Caco-2 (cell line): Measurements from ENCODE around the gene PRSS53. TPM values are rescaled to one million over a fixed set of nuclear protein-coding genes. Genes with fewer than 3 reads are reported as not detected.

Source experiments
- BruUV-seq: library from RNA; stranded (reverse); fragments of 400-500 nt; replicated peaks from 2 replicates; lab custom pipeline; 2021; lab: Mats Ljungman, UMichigan
- CTCF ChIA-PET: fragments of 300-600 bp; sonication (Branson Sonifier 250); formaldehyde crosslinking; loops from one replicate; lab custom pipeline; 2022; ENCODE audit warnings: antibody characterized with exemption; lab: Charles Lee
- POLR2A ChIA-PET: fragments of 300-600 bp; sonication (Branson Sonifier 250); formaldehyde crosslinking; loops from one replicate; lab custom pipeline; 2022; ENCODE audit warnings: antibody characterized with exemption; lab: Charles Lee
- DNase-seq, 2 experiments: peaks; one replicate each; pipeline versions ENCODE4 v3.0.0 to v3.0.0-alpha.2; 2020 to 2022
- H3K27me3 ChIP-seq: replicated peaks from 2 replicates; pipeline ENCODE4 v1.6.0; 2011; ENCODE audit warnings: low read length; ENCODE audit not compliant: control insufficient read depth, insufficient read depth
- H3K36me3 ChIP-seq: 2 replicates; pipeline ENCODE4 v1.5.1; 2011; ENCODE audit warnings: low read length; ENCODE audit not compliant: control insufficient read depth, insufficient read depth
- H3K4me1 ChIP-seq: fragments of 250-450 bp; sonication (Bioruptor Pico); 2 replicates; pipeline ENCODE4 v1.5.1; 2020; ENCODE audit warnings: mild to moderate bottlenecking
- H3K4me3 ChIP-seq: 2 replicates; pipeline ENCODE4 v1.5.1; 2011; ENCODE audit warnings: low read depth, mild to moderate bottlenecking, control low read depth, low read length
- H3K9me3 ChIP-seq: fragments of 250-450 bp; sonication (Bioruptor Pico); 2 replicates; pipeline ENCODE4 v1.5.1; 2020; ENCODE audit warnings: mild to moderate bottlenecking, moderate library complexity
- H3K27ac Mint-ChIP-seq: one replicate; pipeline ENCODE4 v1.8.0; 2022; ENCODE audit warnings: mixed read lengths; ENCODE audit not compliant: unreplicated experiment
- H3K27me3 Mint-ChIP-seq: one replicate; pipeline ENCODE4 v1.8.0; 2022; ENCODE audit warnings: mixed read lengths; ENCODE audit not compliant: insufficient read depth, unreplicated experiment
- H3K36me3 Mint-ChIP-seq: one replicate; pipeline ENCODE4 v1.8.0; 2022; ENCODE audit warnings: mild to moderate bottlenecking, mixed read lengths; ENCODE audit not compliant: insufficient read depth, unreplicated experiment
- H3K4me1 Mint-ChIP-seq: one replicate; pipeline ENCODE4 v1.8.0; 2022; ENCODE audit warnings: low read depth, mixed read lengths; ENCODE audit not compliant: unreplicated experiment
- H3K4me3 Mint-ChIP-seq: one replicate; pipeline ENCODE4 v1.8.0; 2022; ENCODE audit warnings: mild to moderate bottlenecking, moderate library complexity, mixed read lengths; ENCODE audit not compliant: unreplicated experiment
- H3K9me3 Mint-ChIP-seq: one replicate; pipeline ENCODE4 v1.8.0; 2022; ENCODE audit warnings: mixed read lengths; ENCODE audit not compliant: unreplicated experiment
- intact Hi-C: fragments of 100-400 bp; cut with micrococcal nuclease; formaldehyde crosslinking; loops from one replicate; pipeline ENCODE4 v1.10.0; 2022; ENCODE audit not compliant: unreplicated experiment
- total RNA-seq: library from RNA; stranded (reverse); gene quantifications from 2 replicates; pipeline ENCODE4 v1.2.3, GENCODE V29; 2022
- TF ChIP-seq, protein P1 (sequence below), 2 experiments: fragments of 200-600 bp in 1 of 2; IDR thresholded peaks; 1 replicate in 1 of 2; 2 replicates in 1 of 2; pipeline versions ENCODE4 v1.5.1 to v1.8.0; 2011 to 2022; ENCODE audit warnings: antibody characterized with exemption in 1 of 2, control low read depth in 1 of 2, inconsistent platforms in 1 of 2, low read depth in 1 of 2, low read length in 1 of 2, mild to moderate bottlenecking in 1 of 2, moderate library complexity in 1 of 2; ENCODE audit not compliant: insufficient read depth in 1 of 2, severe bottlenecking in 1 of 2, unreplicated experiment in 1 of 2

PRSS53 gene
- total RNA-seq, 1 experiment from 2014 or later, result 1.8 TPM

DNA sequence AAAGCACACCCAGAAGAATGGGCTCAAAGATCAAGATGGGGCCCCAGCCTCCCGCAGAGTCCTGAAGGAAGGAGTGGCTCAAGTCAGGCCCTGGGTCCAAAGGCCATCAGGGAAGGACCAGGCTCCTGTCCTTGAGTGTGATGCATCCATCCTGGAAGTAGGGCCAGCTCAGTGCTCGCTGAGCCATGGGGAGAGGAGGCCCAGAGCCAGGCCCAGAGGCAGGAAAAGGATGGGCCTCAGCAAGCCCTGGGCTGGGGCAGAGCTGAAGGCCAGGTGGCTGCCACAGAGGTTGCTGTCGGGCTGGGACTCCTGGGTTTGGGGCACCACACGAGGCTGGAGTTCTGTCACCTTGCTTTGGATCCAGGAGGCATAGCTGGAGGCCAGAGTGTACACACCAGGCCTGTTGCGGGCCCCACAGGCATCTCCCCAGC, 43.1 kb upstream of the PRSS53 start:
- DNase-seq, result peak; percentile 63 to 88
- POLR2A ChIA-PET, result interaction anchor here (1.0 to 3.2 kb wide), 4 partner anchors 10 to 58 kb away, joined by 3 to 35 read pairs (median 12); partner anchors contain the start of genes FUS, KAT8, ZNF646 and ZNF668
- CTCF ChIA-PET, result interaction anchor here (1.3 to 2.8 kb wide), 3 partner anchors 11 to 328 kb away, joined by 3 to 30 read pairs (median 8); partner anchors contain the start of genes ARMC5 and KAT8
- BruUV-seq, result no TSS peak
- no peak overlapping the region for H3K4me3 ChIP-seq
- H3K36me3 ChIP-seq, result peaks cover 6% of the 10 kb centered on the region
- H3K9me3 Mint-ChIP-seq, result no peaks in the 10 kb centered on the region
- no peaks in the 10 kb centered on the region for H3K9me3 ChIP-seq
- peak overlapping the region; percentile 76 for H3K4me3 Mint-ChIP-seq
- no peaks in the 10 kb centered on the region for H3K27me3 ChIP-seq
- no peaks in the 10 kb centered on the region for H3K27me3 Mint-ChIP-seq
- H3K4me1 ChIP-seq, result peaks cover 53% of the 10 kb centered on the region
- H3K27ac Mint-ChIP-seq, result peak overlapping the region; percentile 75
- intact Hi-C loops, result loop anchor here (1.0 to 10.0 kb wide), 3 partner anchors 10 to 323 kb away; partner anchors contain the start of genes ARMC5 and KAT8
- peaks cover 43% of the 10 kb centered on the region for H3K4me1 Mint-ChIP-seq
- TF ChIP-seq, protein P1, sequence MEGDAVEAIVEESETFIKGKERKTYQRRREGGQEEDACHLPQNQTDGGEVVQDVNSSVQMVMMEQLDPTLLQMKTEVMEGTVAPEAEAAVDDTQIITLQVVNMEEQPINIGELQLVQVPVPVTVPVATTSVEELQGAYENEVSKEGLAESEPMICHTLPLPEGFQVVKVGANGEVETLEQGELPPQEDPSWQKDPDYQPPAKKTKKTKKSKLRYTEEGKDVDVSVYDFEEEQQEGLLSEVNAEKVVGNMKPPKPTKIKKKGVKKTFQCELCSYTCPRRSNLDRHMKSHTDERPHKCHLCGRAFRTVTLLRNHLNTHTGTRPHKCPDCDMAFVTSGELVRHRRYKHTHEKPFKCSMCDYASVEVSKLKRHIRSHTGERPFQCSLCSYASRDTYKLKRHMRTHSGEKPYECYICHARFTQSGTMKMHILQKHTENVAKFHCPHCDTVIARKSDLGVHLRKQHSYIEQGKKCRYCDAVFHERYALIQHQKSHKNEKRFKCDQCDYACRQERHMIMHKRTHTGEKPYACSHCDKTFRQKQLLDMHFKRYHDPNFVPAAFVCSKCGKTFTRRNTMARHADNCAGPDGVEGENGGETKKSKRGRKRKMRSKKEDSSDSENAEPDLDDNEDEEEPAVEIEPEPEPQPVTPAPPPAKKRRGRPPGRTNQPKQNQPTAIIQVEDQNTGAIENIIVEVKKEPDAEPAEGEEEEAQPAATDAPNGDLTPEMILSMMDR (IDR thresholded peaks at IDR 0.05; ENCODE audit: insufficient read depth in 1 of 2, low read depth in 1 of 2, low read length in 1 of 2, severe bottlenecking in 1 of 2, unreplicated experiment in 1 of 2), result no peak
- peaks cover 56% of the 10 kb centered on the region for H3K36me3 Mint-ChIP-seq

DNA sequence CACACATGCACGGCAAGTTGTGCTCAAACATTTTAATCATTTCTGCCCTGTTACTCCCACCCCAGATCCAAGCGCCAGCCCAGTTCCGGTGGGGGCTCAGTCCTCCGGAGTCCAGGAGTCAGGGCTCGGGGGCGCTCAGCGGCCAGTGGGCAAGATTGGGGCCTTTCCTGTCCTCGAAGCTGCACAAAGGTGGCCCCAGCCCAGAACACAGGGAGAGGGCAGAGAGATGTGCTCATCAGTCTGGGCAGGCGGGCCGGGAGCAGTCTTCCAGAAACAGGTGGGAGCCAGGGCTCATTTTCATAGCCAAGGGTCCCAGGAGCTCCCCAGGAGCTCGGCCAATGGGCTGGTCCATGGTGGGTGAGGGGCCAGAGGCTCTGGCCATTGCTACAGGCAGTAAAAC, 42.7 kb upstream of the PRSS53 start:
- Mint-ChIP-seq H3K36me3 (peaks cover 58% of the 10 kb centered on the region), H3K9me3 (no peaks in the 10 kb centered on the region), H3K4me1 (peaks cover 43% of the 10 kb centered on the region), H3K27me3 (no peaks in the 10 kb centered on the region), H3K27ac (peak overlapping the region; percentile 75), H3K4me3 (peak overlapping the region; percentile 76)
- ChIA-PET CTCF (interaction anchor here (1.3 to 2.8 kb wide), 3 partner anchors 11 to 328 kb away, joined by 3 to 30 read pairs (median 8); partner anchors contain the start of genes ARMC5 and KAT8), POLR2A (interaction anchor here (1.0 to 3.2 kb wide), 4 partner anchors 11 to 57 kb away, joined by 3 to 35 read pairs (median 12); partner anchors contain the start of genes FUS, KAT8, ZNF646 and ZNF668)
- H3K9me3 ChIP-seq, result no peaks in the 10 kb centered on the region
- H3K4me1 ChIP-seq, result peaks cover 49% of the 10 kb centered on the region
- BruUV-seq, result no TSS peak
- TF ChIP-seq, protein P1 (IDR thresholded peaks at IDR 0.05; ENCODE audit: insufficient read depth in 1 of 2, low read depth in 1 of 2, low read length in 1 of 2, severe bottlenecking in 1 of 2, unreplicated experiment in 1 of 2), result no peak
- peaks cover 6% of the 10 kb centered on the region for H3K36me3 ChIP-seq
- H3K4me3 ChIP-seq, result no peak overlapping the region
- intact Hi-C loops, result loop anchor here (1.0 to 10.0 kb wide), 3 partner anchors 11 to 323 kb away; partner anchors contain the start of genes ARMC5 and KAT8
- no peaks in the 10 kb centered on the region for H3K27me3 ChIP-seq
- DNase-seq, result no peak

DNA sequence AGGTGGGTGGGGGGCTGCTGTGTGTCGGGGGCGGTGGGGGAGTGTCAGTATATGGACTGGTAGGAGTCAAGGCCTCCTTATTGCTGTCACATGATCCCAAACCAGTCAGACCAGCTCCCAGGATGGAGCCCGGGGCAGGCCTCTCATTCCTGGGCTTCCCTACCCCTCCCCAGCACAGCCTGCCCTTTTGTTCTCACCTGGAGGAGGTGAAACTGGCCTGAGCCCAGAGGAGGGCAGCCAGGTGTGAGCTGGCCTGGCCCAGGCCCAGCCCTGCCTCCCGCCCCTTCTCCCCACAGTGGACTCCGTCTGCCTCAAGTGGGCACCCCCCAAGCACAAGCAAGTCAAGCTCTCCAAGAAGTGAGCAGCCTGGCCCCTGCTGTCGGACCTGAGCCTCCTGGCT, 42.2 kb upstream of the PRSS53 start:
- Mint-ChIP-seq H3K4me1 (peaks cover 37% of the 10 kb centered on the region), H3K27me3 (no peaks in the 10 kb centered on the region), H3K27ac (peak overlapping the region; percentile 75), H3K9me3 (no peaks in the 10 kb centered on the region), H3K36me3 (peaks cover 56% of the 10 kb centered on the region), H3K4me3 (peak overlapping the region; percentile 76)
- H3K9me3 ChIP-seq, result no peaks in the 10 kb centered on the region
- H3K4me1 ChIP-seq, result peaks cover 44% of the 10 kb centered on the region
- ChIA-PET POLR2A (interaction anchor here (0.7 to 3.2 kb wide), 5 partner anchors 10 to 92 kb away, joined by 3 to 35 read pairs (median 9); partner anchors contain the start of genes KAT8, ZNF646 and ZNF668), CTCF (interaction anchor here (1.3 to 2.8 kb wide), 3 partner anchors 12 to 329 kb away, joined by 3 to 30 read pairs (median 8); partner anchors contain the start of genes ARMC5 and KAT8)
- H3K4me3 ChIP-seq, result no peak overlapping the region
- no peaks in the 10 kb centered on the region for H3K27me3 ChIP-seq
- peak; percentile 92 to 94 for DNase-seq
- intact Hi-C loops, result loop anchor here (1.0 to 10.0 kb wide), 3 partner anchors 11 to 324 kb away; partner anchors contain the start of genes ARMC5 and KAT8
- TF ChIP-seq, protein P1 (IDR thresholded peaks at IDR 0.05; ENCODE audit: insufficient read depth in 1 of 2, low read depth in 1 of 2, low read length in 1 of 2, severe bottlenecking in 1 of 2, unreplicated experiment in 1 of 2), result no peak
- H3K36me3 ChIP-seq, result peaks cover 6% of the 10 kb centered on the region
- no TSS peak for BruUV-seq
